GM18505 (cell line): ENCODE measurements around the gene CRYBA4.

Experiments
- ATAC-seq: cut with Tn5 transposase; IDR thresholded peaks from one replicate; pipeline ENCODE4 v1.9.1; 2021; ENCODE audit not compliant: unreplicated experiment
- POLR2A ChIP-seq: IDR thresholded peaks from 4 replicates; pipeline ENCODE4 v1.6.1; 2011; ENCODE audit warnings: borderline replicate concordance; ENCODE audit not compliant: insufficient read depth, insufficient read length; ENCODE audit errors: extremely low read depth

The CRYBA4 gene

DNA sequence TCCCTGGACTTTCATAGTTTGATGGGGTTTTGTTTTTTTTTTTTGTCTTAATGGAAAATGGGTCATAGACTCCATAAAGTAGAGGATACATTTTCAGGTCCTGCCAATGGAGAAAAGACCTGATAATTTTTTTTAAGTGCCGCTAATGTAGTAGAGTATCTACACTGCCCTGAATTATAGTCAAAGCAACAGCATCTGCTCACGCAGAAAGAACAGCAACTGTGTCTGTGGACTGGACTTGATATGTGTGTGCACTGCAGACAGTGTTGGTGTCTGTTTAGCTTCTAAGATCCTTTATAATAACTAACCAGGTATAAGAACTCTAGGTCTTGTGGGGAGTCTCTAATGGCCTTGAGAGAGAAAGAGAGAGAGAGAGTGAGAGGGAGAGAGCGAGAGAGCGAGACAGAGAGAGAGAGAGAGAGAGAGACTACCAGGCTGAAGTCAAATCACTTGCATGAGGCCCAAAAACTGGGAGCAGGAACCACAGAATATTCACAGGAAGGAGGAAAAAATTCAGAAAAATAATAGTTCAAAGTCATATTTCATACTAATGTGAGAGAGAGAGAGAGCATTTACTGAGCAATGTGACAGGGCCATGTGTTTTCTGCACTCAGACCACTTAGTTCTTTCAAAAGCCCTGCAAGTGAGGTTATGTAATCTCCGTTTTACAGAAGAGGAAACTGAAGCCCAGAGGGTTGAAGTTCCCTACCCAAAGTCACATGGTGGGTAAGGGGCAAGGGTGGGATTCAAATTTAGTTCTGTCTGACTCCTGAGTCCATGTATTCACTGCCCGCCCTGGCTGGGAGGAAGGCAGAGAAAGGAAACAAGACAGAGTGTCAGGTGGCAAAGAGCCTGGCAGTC lies 27.0 kb downstream of the CRYBA4 start:
- no peak for TF ChIP-seq POLR2A
- ATAC-seq = no peak

- ATAC-seq = no peak
- no peak for TF ChIP-seq POLR2A
Measured at GRCh38 chr22:26650722-26651421, 29.1 kb downstream of the CRYBA4 start.

GRCh38 chr22:26651815-26652214 lies 30.1 kb downstream of the CRYBA4 start:
- ATAC-seq = no peak
- no peak for TF ChIP-seq POLR2A

DNA sequence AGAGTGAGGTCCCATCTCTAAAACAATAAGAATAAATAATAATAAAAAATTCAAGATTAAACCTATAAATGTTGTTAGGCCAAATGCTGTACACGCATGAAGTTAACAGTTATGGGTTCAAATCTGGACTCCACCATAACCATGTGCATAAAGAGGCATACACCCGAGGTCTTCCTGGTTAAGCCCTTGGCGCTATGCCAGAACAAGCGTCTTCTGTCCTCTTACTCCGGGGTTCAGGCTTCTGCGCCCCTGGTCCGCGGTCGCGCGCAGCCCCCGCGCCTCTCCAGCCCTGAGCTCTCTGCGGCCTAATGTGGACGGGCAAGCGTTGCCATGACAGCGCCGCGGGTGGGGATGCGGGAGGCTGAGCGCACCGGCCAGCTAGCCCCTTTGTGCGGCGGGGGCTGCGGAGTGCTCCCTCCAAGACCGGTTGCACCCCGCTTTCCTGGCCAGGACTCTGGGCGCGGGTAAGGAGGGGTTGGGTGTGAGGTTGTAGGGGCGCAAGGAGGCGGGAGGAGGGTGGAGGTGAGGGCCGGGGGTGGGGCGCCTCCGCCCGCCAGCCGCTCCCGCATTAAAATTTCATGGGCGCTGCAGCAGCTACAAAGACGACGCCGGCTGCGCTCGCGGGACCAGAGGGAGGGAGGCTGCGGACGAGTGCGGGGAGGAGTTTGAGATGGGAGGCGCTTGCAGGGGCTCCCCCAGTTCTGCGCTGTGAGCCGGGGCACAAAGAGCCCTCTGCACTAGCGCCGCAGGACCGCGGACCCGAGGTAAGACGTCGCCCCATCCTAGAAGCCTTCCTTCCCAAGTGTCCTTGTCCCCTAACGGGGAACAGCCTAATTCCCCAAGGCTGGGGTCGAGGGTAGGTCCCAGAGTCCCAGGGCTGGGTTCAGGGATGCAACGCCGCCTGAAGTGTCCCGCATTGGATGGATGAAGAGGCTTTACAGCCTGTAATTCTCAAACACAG lies 35.4 kb downstream of the CRYBA4 start, which contains the start of gene MIAT:
TSS of gene MIAT (plus strand) at position 698 of the 961 bp plus-strand sequence.
- TF ChIP-seq POLR2A = no peak
- ATAC-seq = no peak

DNA sequence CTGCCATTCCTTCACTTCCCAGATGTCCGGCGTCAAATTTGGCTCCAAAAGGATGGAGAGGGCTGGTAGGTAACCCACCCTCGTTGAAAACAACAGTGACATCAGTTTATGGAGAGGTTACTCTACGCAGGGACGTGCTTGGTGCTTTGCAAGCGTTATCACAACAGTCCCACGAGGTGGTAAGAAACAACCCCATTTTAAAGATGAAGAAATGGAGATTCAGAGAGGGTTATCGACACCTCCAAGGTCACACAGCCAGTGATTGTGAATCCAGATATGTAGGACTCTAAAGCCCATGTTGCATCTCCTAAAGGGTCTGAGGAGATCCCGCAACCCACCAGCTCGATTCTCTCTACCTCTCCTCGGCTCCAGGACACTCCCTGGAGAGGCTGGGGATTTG lies 36.4 kb downstream of the CRYBA4 start:
- TF ChIP-seq POLR2A = no peak
- ATAC-seq = no peak

- peak; percentile 18 for TF ChIP-seq POLR2A
- ATAC-seq = peak; percentile 62
Measured at GRCh38 chr22:26658671-26659478, 37.1 kb downstream of the CRYBA4 start.

GRCh38 chr22:26660356-26660755 lies 38.6 kb downstream of the CRYBA4 start:
- ATAC-seq = no peak
- no peak for TF ChIP-seq POLR2A

GRCh38 chr22:26660961-26661578 lies 39.3 kb downstream of the CRYBA4 start:
- no peak for TF ChIP-seq POLR2A

GRCh38 chr22:26662160-26662559 lies 40.4 kb downstream of the CRYBA4 start:
- TF ChIP-seq POLR2A = no peak

More at GRCh38 chr22:26660961-26661578, 39.3 kb downstream of the CRYBA4 start:
- no peak for ATAC-seq

GRCh38 chr22:26663374-26663923 lies 41.7 kb downstream of the CRYBA4 start:
- no peak for ATAC-seq
- no peak for TF ChIP-seq POLR2A

More at GRCh38 chr22:26662160-26662559, 40.4 kb downstream of the CRYBA4 start:
- no peak for ATAC-seq

- TF ChIP-seq POLR2A = no peak
- no peak for ATAC-seq
Measured at GRCh38 chr22:26665813-26666231, 44.1 kb downstream of the CRYBA4 start.
